DND-41 (cell line): ENCODE results near the gene SYNM.

Experiments used
- ATAC-seq: fragments of 200-7000 bp; cut with Tn5 transposase; 3 replicates; pipeline ENCODE4 v1.9.1; 2021; ENCODE audit warnings: low read depth; ENCODE audit not compliant: insufficient read depth
- DNase-seq: peaks from one replicate; pipeline ENCODE4 v3.0.0-alpha.2; 2020
- H2AFZ ChIP-seq: 2 replicates; pipeline ENCODE4 v1.6.0; 2012; ENCODE audit warnings: low read depth, low read length
- H3K27ac ChIP-seq: 2 replicates; pipeline ENCODE4 v1.5.1; 2012; ENCODE audit warnings: low read length, inconsistent platforms
- H3K27me3 ChIP-seq: fragments of 200-600 bp; sonication (generic); 2 replicates; pipeline ENCODE4 v1.6.0; 2012; ENCODE audit warnings: low read length, mild to moderate bottlenecking, inconsistent platforms; ENCODE audit not compliant: insufficient read depth, poor library complexity
- H3K36me3 ChIP-seq: 2 replicates; pipeline ENCODE4 v1.5.1; 2012; ENCODE audit warnings: low read length, inconsistent platforms; ENCODE audit not compliant: insufficient read depth
- H3K4me1 ChIP-seq: 2 replicates; pipeline ENCODE4 v1.5.1; 2012; ENCODE audit warnings: mild to moderate bottlenecking, low read length; ENCODE audit not compliant: insufficient read depth
- H3K4me2 ChIP-seq: 2 replicates; pipeline ENCODE4 v1.6.0; 2012; ENCODE audit warnings: mild to moderate bottlenecking, moderate library complexity, low read length, inconsistent platforms; ENCODE audit not compliant: insufficient read depth
- H3K4me3 ChIP-seq, 2 experiments: fragments of 200-600 bp in 1 of 2; shearing (Covaris generic) in 1 of 2; 2 replicates each; pipeline ENCODE4 v1.5.1; 2012 to 2016; ENCODE audit warnings: inconsistent platforms in 2 of 2, low read length in 2 of 2, mild to moderate bottlenecking in 2 of 2, low read depth in 1 of 2, moderate library complexity in 1 of 2
- H3K79me2 ChIP-seq: 2 replicates; pipeline ENCODE4 v1.6.0; 2012; ENCODE audit warnings: low read length, inconsistent platforms; ENCODE audit not compliant: insufficient read depth
- H3K9ac ChIP-seq: 2 replicates; pipeline ENCODE4 v1.6.0; 2012; ENCODE audit warnings: low read depth, mild to moderate bottlenecking, inconsistent platforms, low read length, moderate library complexity
- H3K9me3 ChIP-seq: 2 replicates; pipeline ENCODE4 v1.5.1; 2012; ENCODE audit warnings: low read length, moderate library complexity, mild to moderate bottlenecking, inconsistent platforms; ENCODE audit not compliant: insufficient read depth, severe bottlenecking
- H4K20me1 ChIP-seq: 2 replicates; pipeline ENCODE4 v1.6.0; 2012; ENCODE audit warnings: low read length; ENCODE audit not compliant: insufficient read depth
- EZH2 ChIP-seq: IDR thresholded peaks from 3 replicates; pipeline ENCODE4 v1.6.1; 2012; ENCODE audit warnings: borderline replicate concordance, low read depth, mild to moderate bottlenecking, moderate library complexity, low read length, inconsistent platforms; ENCODE audit not compliant: severe bottlenecking
- TF ChIP-seq, protein P1 (sequence below): IDR thresholded peaks from 2 replicates; pipeline ENCODE4 v1.5.1; 2012; ENCODE audit warnings: borderline replicate concordance, low read length, moderate library complexity, mild to moderate bottlenecking; ENCODE audit not compliant: poor library complexity, severe bottlenecking; ENCODE audit errors: extremely low read depth

Gene SYNM

DNA sequence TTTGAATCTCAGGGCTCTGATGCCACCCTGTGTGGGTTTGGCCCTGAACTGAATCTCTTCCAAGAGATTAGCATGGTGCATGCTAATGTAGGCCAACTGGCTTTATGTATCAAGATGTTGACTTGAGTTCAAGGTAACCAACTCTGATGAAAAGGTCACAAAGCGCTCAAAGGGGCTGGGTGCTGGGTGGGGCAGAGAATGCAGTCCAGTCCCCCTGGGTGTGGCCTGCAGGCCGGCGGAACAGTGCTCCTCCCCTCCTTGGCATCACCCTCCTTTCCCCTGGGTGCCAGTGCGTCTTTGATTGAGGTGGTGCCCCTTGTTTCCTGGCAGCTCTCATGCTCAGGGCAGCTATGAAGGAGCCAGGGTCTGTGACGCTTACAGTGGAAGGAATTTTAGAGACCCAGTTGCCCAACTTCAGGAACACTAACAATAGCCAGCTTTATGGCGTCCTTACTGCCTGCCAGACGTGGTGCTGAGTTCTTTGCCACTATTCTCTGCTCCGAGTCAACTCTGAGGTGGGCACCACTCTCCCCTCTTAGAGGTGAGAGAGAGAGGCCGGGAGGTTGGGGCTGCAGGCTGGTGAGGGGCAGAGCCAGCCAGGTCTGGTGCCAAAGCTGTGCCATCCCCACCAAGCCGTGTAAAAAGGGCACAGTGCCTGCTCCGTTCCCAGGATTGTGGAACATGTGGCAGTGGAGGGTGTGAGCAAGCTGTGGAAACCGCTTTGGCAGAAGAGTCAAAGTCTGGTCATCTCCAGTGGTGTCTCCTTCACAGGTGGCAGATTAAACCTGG lies 9.8 kb downstream of the SYNM start:
- H2AFZ ChIP-seq, result no peak overlapping the region
- ATAC-seq (no peak), DNase-seq (no peak)
- H3K36me3 ChIP-seq, result no peaks in the 10 kb centered on the region
- H3K79me2 ChIP-seq, result no peaks in the 10 kb centered on the region
- no peak overlapping the region for H3K9ac ChIP-seq
- no peaks in the 10 kb centered on the region for H3K27me3 ChIP-seq
- no peak overlapping the region for H3K27ac ChIP-seq
- no peaks in the 10 kb centered on the region for H4K20me1 ChIP-seq
- H3K4me3 ChIP-seq, result no peak overlapping the region
- no peaks in the 10 kb centered on the region for H3K4me1 ChIP-seq
- no peaks in the 10 kb centered on the region for H3K9me3 ChIP-seq
- no peak overlapping the region for H3K4me2 ChIP-seq
- TF ChIP-seq EZH2, result no peak
- TF ChIP-seq, protein P1, sequence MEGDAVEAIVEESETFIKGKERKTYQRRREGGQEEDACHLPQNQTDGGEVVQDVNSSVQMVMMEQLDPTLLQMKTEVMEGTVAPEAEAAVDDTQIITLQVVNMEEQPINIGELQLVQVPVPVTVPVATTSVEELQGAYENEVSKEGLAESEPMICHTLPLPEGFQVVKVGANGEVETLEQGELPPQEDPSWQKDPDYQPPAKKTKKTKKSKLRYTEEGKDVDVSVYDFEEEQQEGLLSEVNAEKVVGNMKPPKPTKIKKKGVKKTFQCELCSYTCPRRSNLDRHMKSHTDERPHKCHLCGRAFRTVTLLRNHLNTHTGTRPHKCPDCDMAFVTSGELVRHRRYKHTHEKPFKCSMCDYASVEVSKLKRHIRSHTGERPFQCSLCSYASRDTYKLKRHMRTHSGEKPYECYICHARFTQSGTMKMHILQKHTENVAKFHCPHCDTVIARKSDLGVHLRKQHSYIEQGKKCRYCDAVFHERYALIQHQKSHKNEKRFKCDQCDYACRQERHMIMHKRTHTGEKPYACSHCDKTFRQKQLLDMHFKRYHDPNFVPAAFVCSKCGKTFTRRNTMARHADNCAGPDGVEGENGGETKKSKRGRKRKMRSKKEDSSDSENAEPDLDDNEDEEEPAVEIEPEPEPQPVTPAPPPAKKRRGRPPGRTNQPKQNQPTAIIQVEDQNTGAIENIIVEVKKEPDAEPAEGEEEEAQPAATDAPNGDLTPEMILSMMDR, result no peak

DNA sequence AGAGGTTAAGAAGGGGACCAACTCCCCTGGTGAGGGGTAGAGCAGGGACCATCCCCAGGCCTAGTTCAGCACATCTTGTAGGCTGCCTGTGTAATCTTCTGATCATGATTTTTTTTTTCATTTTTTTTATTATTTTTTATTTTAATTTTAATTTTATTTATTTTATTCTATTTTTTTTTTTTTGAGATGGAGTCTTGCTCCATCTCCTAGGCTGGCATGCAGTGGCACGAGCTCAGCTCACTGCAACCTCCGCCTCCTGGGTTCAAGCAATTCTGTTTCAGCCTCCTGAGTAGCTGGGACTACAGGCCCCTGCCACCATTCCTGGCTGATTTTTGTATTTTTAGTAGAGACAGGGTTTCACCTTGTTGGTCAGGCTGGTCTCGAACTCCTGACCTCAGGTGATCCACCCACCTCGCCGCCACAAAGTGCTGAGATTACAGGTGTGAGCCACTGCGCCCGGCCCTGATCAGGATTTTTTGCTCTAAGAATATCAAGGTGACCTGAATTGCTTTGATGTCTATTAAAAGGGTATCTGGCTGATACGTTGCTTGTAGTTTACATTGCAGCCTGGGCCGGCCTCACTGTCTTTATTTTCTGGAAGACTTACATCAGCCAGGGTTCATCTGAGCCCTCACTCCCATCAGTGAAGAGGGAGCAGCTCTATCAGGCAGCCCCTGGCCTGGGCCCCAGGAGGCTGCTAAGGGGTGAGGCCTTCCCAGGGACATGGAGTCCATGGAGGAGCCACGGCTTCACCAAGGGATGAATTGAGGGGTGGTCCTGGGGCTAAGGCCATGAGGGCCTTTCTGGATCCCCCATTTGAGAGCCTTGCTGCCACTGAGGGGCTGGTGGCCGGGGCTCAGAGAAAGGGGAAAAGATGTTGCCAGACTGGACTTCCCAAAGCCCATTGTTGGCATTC lies 10.7 kb downstream of the SYNM start:
- no peaks in the 10 kb centered on the region for H3K36me3 ChIP-seq
- ATAC-seq (no peak), DNase-seq (no peak)
- H3K9ac ChIP-seq, result no peak overlapping the region
- H3K27ac ChIP-seq, result no peak overlapping the region
- no peak overlapping the region for H2AFZ ChIP-seq
- no peak overlapping the region for H3K4me2 ChIP-seq
- H3K9me3 ChIP-seq, result no peaks in the 10 kb centered on the region
- H3K4me1 ChIP-seq, result no peaks in the 10 kb centered on the region
- no peak for TF ChIP-seq EZH2
- TF ChIP-seq, protein P1, result no peak
- no peaks in the 10 kb centered on the region for H4K20me1 ChIP-seq
- H3K79me2 ChIP-seq, result no peaks in the 10 kb centered on the region
- H3K27me3 ChIP-seq, result no peaks in the 10 kb centered on the region
- H3K4me3 ChIP-seq, result no peak overlapping the region

DNA sequence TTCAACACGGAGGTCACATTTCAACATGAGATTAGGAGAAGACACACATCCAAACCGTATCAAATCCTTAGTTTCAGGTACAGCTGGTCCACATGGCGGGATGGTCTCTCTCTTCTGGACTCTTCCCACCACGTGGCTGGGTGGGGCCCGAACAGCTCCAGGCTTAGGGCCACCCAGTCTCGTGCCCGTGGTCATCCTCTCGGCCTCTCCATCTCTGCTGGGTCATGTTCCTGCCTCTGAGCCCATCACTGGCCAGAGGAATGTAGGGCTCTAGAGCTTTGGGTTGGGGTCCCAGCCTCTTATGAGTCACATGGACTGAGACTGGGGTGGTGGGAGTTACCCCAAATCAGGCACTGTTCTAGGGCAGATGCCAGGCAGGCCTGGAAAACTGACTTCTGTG lies 12.2 kb downstream of the SYNM start:
- Histone ChIP-seq H3K4me2 (no peak overlapping the region), H3K4me3 (no peak overlapping the region), H3K27ac (no peak overlapping the region), H2AFZ (no peak overlapping the region), H3K4me1 (no peaks in the 10 kb centered on the region), H3K36me3 (no peaks in the 10 kb centered on the region), H3K27me3 (no peaks in the 10 kb centered on the region), H3K9me3 (no peaks in the 10 kb centered on the region), H3K79me2 (no peaks in the 10 kb centered on the region), H3K9ac (no peak overlapping the region), H4K20me1 (no peaks in the 10 kb centered on the region)
- DNase-seq (no peak), ATAC-seq (no peak)
- TF ChIP-seq, protein P1, result no peak
- no peak for TF ChIP-seq EZH2
